Retinal pigment epithelial cell (primary cell): Measurements from ENCODE around the gene CPN1.
"Not testable (repeated sequence)": the region's sequence is repeated elsewhere in the genome, so short reads cannot be mapped to it uniquely, and the experiment has no call there.

Experiments used
- DNase-seq: peaks from one replicate; pipeline ENCODE4 v3.0.0-alpha.2; 2010; ENCODE audit warnings: low read depth
- H3K4me3 ChIP-seq: 2 replicates; pipeline ENCODE4 v1.5.1; 2011; ENCODE audit warnings: mild to moderate bottlenecking, low read length, control low read depth, moderate library complexity
- TF ChIP-seq, protein P1 (sequence below): conservative IDR thresholded peaks from 2 replicates; pipeline ENCODE4 v1.5.1; 2011; ENCODE audit warnings: low read depth, low read length, control low read depth, inconsistent platforms

The CPN1 gene

DNA sequence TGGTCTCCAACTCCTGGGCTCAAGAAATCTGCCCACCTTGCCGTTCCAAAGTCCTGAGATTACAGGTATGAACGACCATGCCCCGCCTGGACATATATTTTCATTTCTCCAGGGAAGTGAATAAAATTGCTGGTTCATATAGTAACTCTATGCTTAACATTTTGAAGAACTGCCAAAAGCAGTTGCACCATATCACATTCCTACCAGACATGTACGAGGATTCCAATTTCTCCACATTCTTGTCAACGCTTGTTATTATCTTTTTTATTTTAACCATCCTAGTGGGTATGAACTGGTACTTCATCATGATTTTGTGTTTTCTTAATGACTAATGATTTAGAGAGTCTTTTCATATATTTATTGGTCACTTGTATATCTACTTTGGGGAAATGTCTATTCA lies 21.9 kb upstream of the CPN1 start:
- H3K4me3 ChIP-seq: no peak overlapping the region
- TF ChIP-seq, protein P1, sequence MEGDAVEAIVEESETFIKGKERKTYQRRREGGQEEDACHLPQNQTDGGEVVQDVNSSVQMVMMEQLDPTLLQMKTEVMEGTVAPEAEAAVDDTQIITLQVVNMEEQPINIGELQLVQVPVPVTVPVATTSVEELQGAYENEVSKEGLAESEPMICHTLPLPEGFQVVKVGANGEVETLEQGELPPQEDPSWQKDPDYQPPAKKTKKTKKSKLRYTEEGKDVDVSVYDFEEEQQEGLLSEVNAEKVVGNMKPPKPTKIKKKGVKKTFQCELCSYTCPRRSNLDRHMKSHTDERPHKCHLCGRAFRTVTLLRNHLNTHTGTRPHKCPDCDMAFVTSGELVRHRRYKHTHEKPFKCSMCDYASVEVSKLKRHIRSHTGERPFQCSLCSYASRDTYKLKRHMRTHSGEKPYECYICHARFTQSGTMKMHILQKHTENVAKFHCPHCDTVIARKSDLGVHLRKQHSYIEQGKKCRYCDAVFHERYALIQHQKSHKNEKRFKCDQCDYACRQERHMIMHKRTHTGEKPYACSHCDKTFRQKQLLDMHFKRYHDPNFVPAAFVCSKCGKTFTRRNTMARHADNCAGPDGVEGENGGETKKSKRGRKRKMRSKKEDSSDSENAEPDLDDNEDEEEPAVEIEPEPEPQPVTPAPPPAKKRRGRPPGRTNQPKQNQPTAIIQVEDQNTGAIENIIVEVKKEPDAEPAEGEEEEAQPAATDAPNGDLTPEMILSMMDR: no peak
- no peak for DNase-seq

DNA sequence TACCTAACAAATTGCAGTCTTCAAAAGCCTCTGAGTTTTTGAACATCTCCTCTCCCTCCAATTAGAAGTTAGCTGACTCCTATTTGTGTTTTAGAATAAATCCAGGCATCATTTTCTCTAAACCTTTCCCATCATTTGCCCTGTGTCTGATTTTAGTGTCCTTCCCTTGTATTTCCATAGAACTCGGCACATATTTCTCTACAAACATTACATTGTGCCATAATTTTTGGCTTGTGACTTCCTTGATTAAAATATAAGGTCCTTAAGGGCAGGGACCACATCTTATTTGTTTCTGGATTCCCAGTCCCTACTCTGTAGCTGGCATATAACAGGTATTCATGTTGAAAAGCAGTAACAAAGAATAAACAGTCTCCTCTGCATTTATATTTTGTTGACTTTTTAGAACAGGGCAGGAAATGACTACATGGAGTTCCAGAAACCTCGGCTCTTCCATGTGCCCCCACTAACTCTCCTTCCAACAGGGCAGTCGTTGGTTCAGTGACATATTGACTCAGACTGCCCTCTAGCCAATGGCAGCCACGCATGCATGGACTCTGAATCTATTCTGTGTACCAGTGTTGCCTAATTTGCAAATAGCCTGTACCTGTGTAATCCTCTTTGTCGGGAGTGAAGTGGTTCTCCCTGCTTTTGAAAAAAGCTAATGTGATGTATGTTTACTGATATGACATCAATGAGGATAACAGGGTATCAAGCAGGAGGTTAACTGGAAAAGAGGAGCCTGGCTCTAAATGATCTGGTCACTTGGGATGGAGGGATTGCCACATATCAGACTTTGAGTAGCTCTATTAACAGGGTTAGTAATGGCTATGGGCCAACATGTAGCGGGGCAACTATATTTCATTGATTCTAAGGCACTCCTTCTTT lies 19.8 kb upstream of the CPN1 start:
- DNase-seq: no peak
- no peak overlapping the region for H3K4me3 ChIP-seq
- TF ChIP-seq, protein P1: no peak

DNA sequence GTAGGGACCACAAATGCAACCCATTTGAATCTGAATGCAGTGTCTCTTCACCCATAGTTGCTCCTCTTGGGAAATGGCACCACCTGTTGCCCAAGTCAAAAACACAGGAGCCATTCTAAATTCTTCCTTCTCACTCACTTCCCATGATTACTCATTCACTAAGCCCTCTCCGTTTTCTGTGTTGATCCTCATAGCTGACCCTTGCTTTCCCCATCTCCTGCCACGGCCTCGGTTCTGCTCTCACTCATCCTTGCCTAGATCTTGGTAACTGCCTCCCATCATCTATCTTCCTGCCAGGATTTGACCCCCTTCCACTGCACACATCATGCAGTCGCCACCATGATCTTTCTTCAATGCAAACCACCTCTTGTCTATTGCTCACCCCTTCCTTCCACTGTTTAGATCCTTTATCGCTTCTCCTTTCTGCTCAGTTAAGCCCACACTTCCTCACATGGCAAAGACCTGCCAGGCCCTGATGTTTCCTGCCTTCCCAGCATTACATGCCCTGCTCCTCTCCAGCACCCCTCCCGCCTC lies 19.0 kb upstream of the CPN1 start:
- no peak for DNase-seq
- TF ChIP-seq, protein P1: peak; percentile 30
- H3K4me3 ChIP-seq: no peak overlapping the region

DNA sequence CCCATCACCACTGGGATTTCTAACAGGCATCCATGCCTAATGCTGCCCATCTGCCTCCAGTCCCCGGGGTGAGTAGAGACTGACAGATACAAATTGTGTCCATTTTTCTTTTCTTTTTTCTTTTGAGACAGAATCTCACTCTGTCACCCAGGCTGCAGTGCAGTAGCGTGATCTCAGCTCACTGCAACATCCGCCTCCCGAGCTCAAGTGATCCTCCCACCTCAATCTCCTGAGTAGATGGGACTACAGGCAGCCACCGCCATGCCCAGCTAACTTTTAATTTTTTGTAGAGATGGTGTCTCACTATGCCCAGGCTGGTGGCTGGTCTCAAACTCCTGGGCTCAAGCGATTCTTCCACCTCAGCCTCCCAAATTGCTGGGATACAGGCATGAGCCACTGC lies 7.6 kb upstream of the CPN1 start:
- no peak overlapping the region for H3K4me3 ChIP-seq
- DNase-seq: no peak
- TF ChIP-seq, protein P1: no peak

DNA sequence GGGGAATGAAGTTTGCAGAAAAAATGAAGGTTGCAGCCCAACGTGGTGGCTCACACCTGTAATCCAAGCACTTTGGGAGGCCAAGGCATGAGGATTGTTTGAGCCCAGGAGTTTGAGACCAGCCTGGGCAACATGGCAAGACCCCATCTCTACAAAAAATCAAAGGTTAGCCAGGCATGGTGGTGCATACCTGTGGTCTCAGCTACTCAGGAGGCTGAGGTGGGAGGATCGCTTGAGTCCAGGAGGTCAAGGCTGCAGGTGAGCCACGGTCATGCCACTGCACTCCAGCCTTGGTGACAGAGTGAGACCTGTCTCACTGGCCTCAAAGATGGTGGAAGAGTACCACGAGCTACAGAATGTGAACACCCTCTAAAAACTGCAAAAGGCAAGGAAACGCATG lies 5.0 kb upstream of the CPN1 start:
- not testable (repeated sequence) for H3K4me3 ChIP-seq, DNase-seq

DNA sequence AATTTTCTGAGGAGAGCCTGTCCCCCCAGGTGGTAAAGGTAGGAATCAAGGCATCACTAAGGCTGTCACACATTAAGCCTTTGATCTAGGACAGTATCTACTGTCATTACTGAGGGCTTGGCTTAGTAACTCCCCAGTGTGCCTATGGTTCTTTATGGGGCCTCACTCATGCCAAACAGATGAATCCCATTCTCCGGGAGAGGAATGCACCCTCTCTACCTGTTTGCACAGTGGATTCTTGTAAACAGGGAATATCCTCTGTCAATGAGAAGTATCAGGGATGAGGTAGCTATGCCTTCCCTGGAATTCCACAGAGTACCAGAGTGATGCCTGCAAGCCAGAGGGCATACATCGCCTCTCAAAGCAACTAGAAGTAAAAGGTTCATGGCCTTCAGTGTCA lies 3.9 kb upstream of the CPN1 start:
- H3K4me3 ChIP-seq: no peak overlapping the region
- DNase-seq: no peak
- TF ChIP-seq, protein P1: no peak

DNA sequence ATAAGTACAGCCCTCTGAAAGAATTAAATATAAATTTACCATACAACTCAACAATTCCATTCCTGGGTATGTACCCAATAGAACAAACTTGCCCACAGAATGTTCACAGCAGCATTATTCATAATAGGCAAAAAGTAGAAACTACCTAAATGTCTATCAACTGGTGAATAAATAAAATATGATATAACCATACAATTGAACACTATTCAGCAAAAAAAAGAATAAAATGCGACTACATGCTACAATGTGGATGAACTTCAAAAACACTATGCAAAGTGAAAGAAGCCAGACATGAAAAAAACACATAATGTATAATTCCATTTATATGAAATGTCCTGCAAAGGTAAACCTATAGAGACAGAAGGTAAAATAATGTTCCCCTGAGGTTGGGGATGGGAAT lies 2.0 kb upstream of the CPN1 start:
- no peak overlapping the region for H3K4me3 ChIP-seq
- DNase-seq: no peak
- TF ChIP-seq, protein P1: no peak

DNA sequence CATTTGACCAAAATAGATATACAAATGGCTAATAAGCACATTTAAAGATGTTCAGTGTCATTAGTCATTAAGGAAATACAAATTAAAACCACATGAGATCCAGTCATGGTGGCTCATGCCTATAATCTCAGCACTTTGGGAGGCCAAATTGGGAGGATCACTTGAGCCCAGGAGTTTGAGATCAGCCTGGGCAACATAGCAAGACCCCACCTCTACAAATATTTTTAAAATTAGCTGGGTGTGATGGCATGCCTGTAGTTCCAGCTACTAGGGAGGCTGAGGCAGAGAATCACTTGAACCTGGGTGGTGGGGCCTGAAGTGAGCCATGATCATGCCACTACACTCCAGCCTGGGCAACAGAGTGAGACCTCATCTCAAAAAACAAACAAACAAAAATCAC lies 607 bp upstream of the CPN1 start:
- not testable (repeated sequence) for DNase-seq

More for the DNA sequence above, 607 bp upstream of the CPN1 start:
- not testable (repeated sequence) for H3K4me3 ChIP-seq
